Prostate gland (tissue), 2 donors: ENCODE results near the gene BNC2. TPM values are rescaled to one million over a fixed set of nuclear protein-coding genes. Genes with fewer than 3 reads are reported as not detected.

Source experiments
- DNase-seq: peaks from one replicate; pipeline ENCODE4 v3.0.0-alpha.2; 2019; ENCODE audit warnings: low spot score
- H3K27ac ChIP-seq, 2 donors: fragments of 200-600 bp; sonication (generic); 2 replicates each; pipeline ENCODE4 v1.5.1; 2017 to 2019
- H3K27me3 ChIP-seq: fragments of 200-600 bp; sonication (generic); replicated peaks from 2 replicates; pipeline ENCODE4 v1.5.1; 2019; ENCODE audit not compliant: insufficient read depth
- H3K36me3 ChIP-seq, 2 donors: fragments of 200-600 bp; sonication (generic); 1 replicate in 1 of 2; 2 replicates in 1 of 2; pipeline versions ENCODE4 v1.5.1 to v1.8.1; 2017 to 2019
- H3K4me1 ChIP-seq: fragments of 200-600 bp; sonication (generic); replicated peaks from 2 replicates; pipeline ENCODE4 v1.5.1; 2019
- H3K4me3 ChIP-seq, 2 donors: fragments of 200-600 bp; sonication (generic); 2 replicates each; pipeline ENCODE4 v1.5.1; 2017 to 2019
- H3K9me3 ChIP-seq: fragments of 200-600 bp; sonication (generic); 2 replicates; pipeline ENCODE4 v1.5.1; 2017
- POLR2A ChIP-seq: fragments of 450-650 bp; IDR thresholded peaks from one replicate; pipeline ENCODE4 v1.6.1; 2016; ENCODE audit warnings: antibody characterized with exemption, mild to moderate bottlenecking
- POLR2AphosphoS5 ChIP-seq: sonication (generic); formaldehyde crosslinking; IDR thresholded peaks from one replicate; pipeline ENCODE4 v1.6.1; 2017; ENCODE audit warnings: antibody characterized with exemption
- WGBS: methylation state at CpG from one replicate; pipeline ENCODE4 v1.1.5; 2018; 5-methylcytosine and 5-hydroxymethylcytosine counted together
- intact Hi-C: fragments of 100-400 bp; cut with DNase I; formaldehyde crosslinking; loops from one replicate; pipeline ENCODE4 v1.14.2; 2022
- total RNA-seq, 2 donors: library from RNA; depleted of rRNA; stranded (reverse); fragments of >200 nt; gene quantifications; one replicate each; pipeline ENCODE4 v1.1.0, GENCODE V29; 2016
- TF ChIP-seq, protein P1 (sequence below), 4 experiments: fragments of 200-600 bp in 2 of 4; fragments of 450-650 bp in 2 of 4; sonication (generic) in 2 of 4; IDR thresholded peaks; 1 replicate in 3 of 4; 2 replicates in 1 of 4; pipeline ENCODE4 v1.5.1; 2016 to 2019; ENCODE audit warnings: antibody characterized with exemption in 4 of 4, mild to moderate bottlenecking in 2 of 4, moderate library complexity in 2 of 4

The BNC2 gene
- total RNA-seq, 2 donors from 2014 or later, result 4.9 to 37.2 TPM

GRCh38 chr9:16625161-16625631 lies 245.3 kb downstream of the BNC2 start:
- intact Hi-C loops, result no loop called here
- H3K4me1 ChIP-seq, result no peaks in the 10 kb centered on the region
- no peaks in the 10 kb centered on the region for H3K36me3 ChIP-seq
- TF ChIP-seq POLR2AphosphoS5, result no peak
- no peak for TF ChIP-seq POLR2A
- TF ChIP-seq, protein P1, sequence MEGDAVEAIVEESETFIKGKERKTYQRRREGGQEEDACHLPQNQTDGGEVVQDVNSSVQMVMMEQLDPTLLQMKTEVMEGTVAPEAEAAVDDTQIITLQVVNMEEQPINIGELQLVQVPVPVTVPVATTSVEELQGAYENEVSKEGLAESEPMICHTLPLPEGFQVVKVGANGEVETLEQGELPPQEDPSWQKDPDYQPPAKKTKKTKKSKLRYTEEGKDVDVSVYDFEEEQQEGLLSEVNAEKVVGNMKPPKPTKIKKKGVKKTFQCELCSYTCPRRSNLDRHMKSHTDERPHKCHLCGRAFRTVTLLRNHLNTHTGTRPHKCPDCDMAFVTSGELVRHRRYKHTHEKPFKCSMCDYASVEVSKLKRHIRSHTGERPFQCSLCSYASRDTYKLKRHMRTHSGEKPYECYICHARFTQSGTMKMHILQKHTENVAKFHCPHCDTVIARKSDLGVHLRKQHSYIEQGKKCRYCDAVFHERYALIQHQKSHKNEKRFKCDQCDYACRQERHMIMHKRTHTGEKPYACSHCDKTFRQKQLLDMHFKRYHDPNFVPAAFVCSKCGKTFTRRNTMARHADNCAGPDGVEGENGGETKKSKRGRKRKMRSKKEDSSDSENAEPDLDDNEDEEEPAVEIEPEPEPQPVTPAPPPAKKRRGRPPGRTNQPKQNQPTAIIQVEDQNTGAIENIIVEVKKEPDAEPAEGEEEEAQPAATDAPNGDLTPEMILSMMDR (IDR thresholded peaks at IDR 0.05), result no peak
- no peaks in the 10 kb centered on the region for H3K9me3 ChIP-seq
- DNase-seq, result no peak
- WGBS, result 68% methylated on average over 9 of the region's 9 CpGs
- no peak overlapping the region for H3K27ac ChIP-seq
- H3K27me3 ChIP-seq, result no peaks in the 10 kb centered on the region
- H3K4me3 ChIP-seq, result no peak overlapping the region

DNA sequence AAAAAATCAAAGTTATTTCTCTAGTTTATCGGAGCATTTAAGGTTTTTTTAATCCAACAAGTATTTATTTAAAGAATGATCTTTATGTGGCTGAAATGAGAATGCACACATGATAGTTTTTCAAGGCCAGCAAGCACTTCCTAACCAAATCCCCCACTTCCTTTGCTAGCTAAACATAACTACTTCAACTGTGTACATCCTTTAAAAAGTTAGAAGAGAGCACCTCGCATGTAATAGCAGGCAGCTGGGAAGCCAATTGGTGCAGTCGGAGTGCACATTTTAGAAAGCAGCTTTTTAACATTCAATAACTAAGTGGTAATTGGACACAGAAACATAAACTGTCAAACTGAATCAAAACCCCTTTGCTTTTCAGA lies 245.7 kb downstream of the BNC2 start:
- Histone ChIP-seq H3K27me3 (no peaks in the 10 kb centered on the region), H3K27ac (no peak overlapping the region), H3K4me1 (no peaks in the 10 kb centered on the region), H3K4me3 (no peak overlapping the region), H3K9me3 (no peaks in the 10 kb centered on the region), H3K36me3 (no peaks in the 10 kb centered on the region)
- intact Hi-C loops, result no loop called here
- no peak for DNase-seq
- TF ChIP-seq POLR2A (no peak), POLR2AphosphoS5 (no peak)
- TF ChIP-seq, protein P1 (IDR thresholded peaks at IDR 0.05), result no peak
- 72% methylated on average over 3 of the region's 3 CpGs for WGBS

DNA sequence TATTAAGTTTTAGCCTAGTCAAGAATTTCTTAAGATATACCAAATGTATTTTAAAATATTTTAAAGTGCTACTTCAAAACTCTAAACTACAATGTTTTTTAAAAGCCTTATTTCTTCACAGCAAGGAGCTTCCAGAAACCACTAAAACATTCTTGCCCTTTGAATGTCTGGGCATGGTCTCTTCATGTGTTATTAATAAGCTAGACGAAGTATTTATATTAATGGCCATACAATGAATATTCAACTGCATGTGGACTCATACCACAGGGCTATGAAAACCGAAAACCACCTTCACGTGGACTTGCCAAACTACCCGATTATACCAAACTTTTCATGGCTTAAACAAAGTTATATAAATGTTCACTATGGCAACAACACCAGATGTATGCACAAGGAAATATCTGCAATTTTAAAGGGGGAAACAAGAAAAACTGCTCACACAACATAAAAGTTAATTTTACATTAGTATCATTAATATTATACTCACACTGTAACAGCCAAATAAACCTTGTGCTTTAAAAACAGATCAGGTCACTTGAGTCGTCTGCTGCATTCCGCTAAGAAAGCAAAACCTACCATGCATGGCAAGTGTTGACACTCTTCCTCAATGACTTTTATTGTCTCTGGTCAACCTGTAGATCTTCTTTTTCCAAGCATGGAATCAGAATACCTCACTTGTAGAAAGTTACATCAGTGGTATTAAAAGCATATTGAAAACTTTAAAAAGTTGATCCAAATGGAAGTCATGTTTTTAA lies 246.3 kb downstream of the BNC2 start:
- Histone ChIP-seq H3K27me3 (no peaks in the 10 kb centered on the region), H3K9me3 (no peaks in the 10 kb centered on the region), H3K4me3 (no peak overlapping the region), H3K4me1 (no peaks in the 10 kb centered on the region), H3K27ac (no peak overlapping the region), H3K36me3 (no peaks in the 10 kb centered on the region)
- WGBS, result 85% methylated on average over 6 of the region's 6 CpGs
- TF ChIP-seq, protein P1 (IDR thresholded peaks at IDR 0.05), result no peak
- no peak for TF ChIP-seq POLR2A
- no peak for TF ChIP-seq POLR2AphosphoS5
- DNase-seq, result no peak
- intact Hi-C loops, result no loop called here

DNA sequence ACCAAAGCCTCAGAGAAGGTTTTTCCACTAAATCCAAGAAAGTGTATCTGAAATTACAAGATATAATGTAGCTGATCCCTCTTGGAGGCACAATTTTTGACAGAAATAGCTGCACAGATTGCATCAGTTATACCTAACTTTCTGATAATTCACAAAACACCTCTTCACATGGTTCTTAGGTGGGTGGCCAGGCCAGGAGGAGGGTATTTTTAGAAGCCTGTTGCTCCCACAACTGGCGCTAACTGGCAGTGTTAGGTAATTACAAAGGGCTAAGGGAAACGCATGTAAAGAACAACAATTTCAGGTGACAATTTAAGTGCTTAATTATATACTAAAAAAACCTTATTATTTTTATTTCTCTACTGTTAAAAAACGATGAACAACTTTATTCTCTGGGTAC lies 247.9 kb downstream of the BNC2 start:
- DNase-seq, result no peak
- no peak overlapping the region for H3K27ac ChIP-seq
- intact Hi-C loops, result no loop called here
- no peaks in the 10 kb centered on the region for H3K9me3 ChIP-seq
- 94% methylated on average over 3 of the region's 3 CpGs for WGBS
- H3K4me1 ChIP-seq, result no peaks in the 10 kb centered on the region
- H3K4me3 ChIP-seq, result no peak overlapping the region
- H3K36me3 ChIP-seq, result no peaks in the 10 kb centered on the region
- no peak for TF ChIP-seq POLR2A
- no peaks in the 10 kb centered on the region for H3K27me3 ChIP-seq

- Histone ChIP-seq H3K36me3 (no peaks in the 10 kb centered on the region), H3K4me3 (no peak overlapping the region), H3K9me3 (no peaks in the 10 kb centered on the region), H3K27me3 (no peaks in the 10 kb centered on the region), H3K4me1 (no peaks in the 10 kb centered on the region), H3K27ac (no peak overlapping the region)
- no peak for DNase-seq
- no peak for TF ChIP-seq POLR2A
- TF ChIP-seq, protein P1 (IDR thresholded peaks at IDR 0.05), result no peak
- no peak for TF ChIP-seq POLR2AphosphoS5
- intact Hi-C loops, result no loop called here
- 80% methylated on average over 7 of the region's 7 CpGs for WGBS
These were observed 250.5 kb downstream of the BNC2 start for GRCh38 chr9:16619914-16620520.
